ENCODE data around the gene SEMA6B.
A peak's percentile ranks its signal among the peaks of the same experiment; 100 is the strongest.
"Not testable (repeated sequence)": the region's sequence is repeated elsewhere in the genome, so short reads cannot be mapped to it uniquely, and the experiment has no call there.

The SEMA6B gene

GRCh38 chr19:4559569-4559968 lies at the start of gene SEMA6B:
SEMA6B (minus strand) TSS chr19:4559684; CDS start chr19:4558457, 1,227 bp downstream.
- DNase-seq (ENCODE audit: low read depth in 2 of 2, low spot score in 1 of 2) = no peak

- no peak for DNase-seq (ENCODE audit: low read depth in 2 of 2, low spot score in 1 of 2)
Measured at GRCh38 chr19:4606921-4607678, 47.6 kb upstream of the SEMA6B start.

GRCh38 chr19:4606181-4606580 lies 46.7 kb upstream of the SEMA6B start:
- DNase-seq (ENCODE audit: low read depth in 2 of 2, low spot score in 1 of 2) = no peak

- no peak for DNase-seq (ENCODE audit: low read depth in 2 of 2, low spot score in 1 of 2)
Measured at GRCh38 chr19:4604912-4605311, 45.4 kb upstream of the SEMA6B start.

GRCh38 chr19:4602915-4603314 lies 43.4 kb upstream of the SEMA6B start:
- DNase-seq (ENCODE audit: low read depth in 2 of 2, low spot score in 1 of 2) = no peak

GRCh38 chr19:4602173-4602788 lies 42.8 kb upstream of the SEMA6B start:
- DNase-seq (ENCODE audit: low read depth in 2 of 2, low spot score in 1 of 2) = no peak

GRCh38 chr19:4600893-4601292 lies 41.4 kb upstream of the SEMA6B start:
- no peak for DNase-seq (ENCODE audit: low read depth in 2 of 2, low spot score in 1 of 2)

GRCh38 chr19:4600082-4600481 lies 40.6 kb upstream of the SEMA6B start:
- no peak for DNase-seq (ENCODE audit: low read depth in 2 of 2, low spot score in 1 of 2)

GRCh38 chr19:4598712-4599111 lies 39.2 kb upstream of the SEMA6B start:
- no peak for DNase-seq (ENCODE audit: low read depth in 2 of 2, low spot score in 1 of 2)

- peak in 1 of 2 donors; percentile 17 for DNase-seq (ENCODE audit: low read depth in 2 of 2, low spot score in 1 of 2)
Measured at GRCh38 chr19:4597975-4598671, 38.6 kb upstream of the SEMA6B start.

GRCh38 chr19:4597278-4597974 lies 37.9 kb upstream of the SEMA6B start:
- no peak for DNase-seq (ENCODE audit: low read depth in 2 of 2, low spot score in 1 of 2)

- DNase-seq (ENCODE audit: low read depth in 2 of 2, low spot score in 1 of 2) = no peak
Measured at GRCh38 chr19:4596033-4596904, 36.8 kb upstream of the SEMA6B start.

- DNase-seq (ENCODE audit: low read depth in 2 of 2, low spot score in 1 of 2) = not testable (repeated sequence)
Measured at GRCh38 chr19:4595158-4595557, 35.7 kb upstream of the SEMA6B start.

- no peak for DNase-seq (ENCODE audit: low read depth in 2 of 2, low spot score in 1 of 2)
Measured at GRCh38 chr19:4594201-4594600, 34.7 kb upstream of the SEMA6B start.

- DNase-seq (ENCODE audit: low read depth in 2 of 2, low spot score in 1 of 2) = no peak
Measured at GRCh38 chr19:4593409-4593851, 33.9 kb upstream of the SEMA6B start.

GRCh38 chr19:4592445-4592844 lies 33.0 kb upstream of the SEMA6B start:
- DNase-seq (ENCODE audit: low read depth in 2 of 2, low spot score in 1 of 2) = no peak

- DNase-seq (ENCODE audit: low read depth in 2 of 2, low spot score in 1 of 2) = no peak
Measured at GRCh38 chr19:4591320-4591719, 31.8 kb upstream of the SEMA6B start.

GRCh38 chr19:4590559-4590958 lies 31.1 kb upstream of the SEMA6B start:
- DNase-seq (ENCODE audit: low read depth in 2 of 2, low spot score in 1 of 2) = no peak

- DNase-seq (ENCODE audit: low read depth in 2 of 2, low spot score in 1 of 2) = no peak
Measured at GRCh38 chr19:4589579-4590410, 30.3 kb upstream of the SEMA6B start.
